NCI-H524 treated with DMSO at 0.1 percent for 48 hours (cell line): ENCODE data around the gene MC5R.

Experiments
- DNase-seq: peaks from one replicate; lab custom pipeline; 2025; lab: John Stamatoyannopoulos, UW

The MC5R gene

GRCh38 chr18:13823707-13824395, at the start of gene MC5R:
Gene MC5R (plus strand): TSS chr18:13824149. CDS start chr18:13825766, 1,617 bp downstream.
- DNase-seq, result no peak

- DNase-seq, result no peak
These were observed 48.9 kb upstream of the MC5R start for GRCh38 chr18:13775058-13775457.

GRCh38 chr18:13791181-13791580, 32.8 kb upstream of the MC5R start:
- no peak for DNase-seq

- DNase-seq, result no peak
These were observed 30.1 kb upstream of the MC5R start for GRCh38 chr18:13793819-13794218.

- no peak for DNase-seq
These were observed 27.4 kb upstream of the MC5R start for GRCh38 chr18:13796515-13796914.

- no peak for DNase-seq
These were observed 26.8 kb upstream of the MC5R start for GRCh38 chr18:13797157-13797611.

GRCh38 chr18:13799396-13799795, 24.6 kb upstream of the MC5R start:
- no peak for DNase-seq

- no peak for DNase-seq
These were observed 23.3 kb upstream of the MC5R start for GRCh38 chr18:13800505-13801259.

GRCh38 chr18:13801260-13801601, 22.7 kb upstream of the MC5R start:
- no peak for DNase-seq

- no peak for DNase-seq
These were observed 19.6 kb upstream of the MC5R start for GRCh38 chr18:13804305-13804704.

- no peak for DNase-seq
These were observed 15.5 kb upstream of the MC5R start for GRCh38 chr18:13808294-13809042.

- DNase-seq, result no peak
These were observed 14.9 kb upstream of the MC5R start for GRCh38 chr18:13809043-13809430.

- no peak for DNase-seq
These were observed 14.3 kb upstream of the MC5R start for GRCh38 chr18:13809531-13810255.

GRCh38 chr18:13810950-13811485, 12.9 kb upstream of the MC5R start:
- DNase-seq, result no peak

GRCh38 chr18:13811993-13812392, 12.0 kb upstream of the MC5R start:
- DNase-seq, result no peak

- no peak for DNase-seq
These were observed 10.6 kb upstream of the MC5R start for GRCh38 chr18:13813271-13813849.

GRCh38 chr18:13826209-13826608, 2.3 kb downstream of the MC5R start:
- DNase-seq, result no peak

GRCh38 chr18:13831864-13832508, 8.0 kb downstream of the MC5R start:
- DNase-seq, result no peak

- no peak for DNase-seq
These were observed 10.6 kb downstream of the MC5R start for GRCh38 chr18:13834496-13835015.

- no peak for DNase-seq
These were observed 11.3 kb downstream of the MC5R start for GRCh38 chr18:13835202-13835601.

- DNase-seq, result no peak
These were observed 12.6 kb downstream of the MC5R start for GRCh38 chr18:13836559-13836958.
